Fibroblast of lung (primary cell): ENCODE data around the gene OR5K4. TPM values are rescaled to one million over a fixed set of nuclear protein-coding genes. Genes with fewer than 3 reads are reported as not detected.

Experiments
- DNase-seq, 2 donors: peaks; one replicate each; pipeline versions ENCODE4 v3.0.0 to v3.0.0-alpha.2; 2010; ENCODE audit warnings: low read depth in 2 of 2
- H2AFZ ChIP-seq: 2 replicates; pipeline ENCODE4 v1.5.1; 2012; ENCODE audit warnings: low read length, control low read depth, inconsistent platforms
- H3K27ac ChIP-seq: 2 replicates; pipeline ENCODE4 v1.5.1; 2011; ENCODE audit warnings: low read length, control low read depth; ENCODE audit not compliant: insufficient read depth
- H3K27me3 ChIP-seq: 2 replicates; pipeline ENCODE4 v1.5.1; 2011; ENCODE audit warnings: mild to moderate bottlenecking, low read length; ENCODE audit not compliant: control insufficient read depth, insufficient read depth
- H3K36me3 ChIP-seq: 2 replicates; pipeline ENCODE4 v1.5.1; 2011; ENCODE audit warnings: low read length; ENCODE audit not compliant: control insufficient read depth, insufficient read depth
- H3K4me1 ChIP-seq: 2 replicates; pipeline ENCODE4 v1.5.1; 2011; ENCODE audit warnings: low read length; ENCODE audit not compliant: control insufficient read depth, insufficient read depth; ENCODE audit errors: extremely low read depth
- H3K4me2 ChIP-seq: 2 replicates; pipeline ENCODE4 v1.5.1; 2011; ENCODE audit warnings: low read length, control low read depth; ENCODE audit not compliant: insufficient read depth; ENCODE audit errors: extremely low read depth
- H3K4me3 ChIP-seq, 4 experiments: fragments of 200-600 bp in 1 of 4; sonication (generic) in 1 of 4; replicated peaks in 1 of 4; 2 replicates each; pipeline ENCODE4 v1.5.1; 2011 to 2016; ENCODE audit warnings: low read length in 4 of 4, low read depth in 3 of 4, mild to moderate bottlenecking in 3 of 4, control low read depth in 2 of 4, inconsistent platforms in 1 of 4, mixed read lengths in 1 of 4; ENCODE audit not compliant: insufficient read depth in 1 of 4; ENCODE audit errors: control extremely low read depth in 1 of 4
- H3K79me2 ChIP-seq: 2 replicates; pipeline ENCODE4 v1.5.1; 2012; ENCODE audit warnings: mild to moderate bottlenecking, low read length, inconsistent platforms; ENCODE audit not compliant: control insufficient read depth, insufficient read depth
- H3K9ac ChIP-seq: 2 replicates; pipeline ENCODE4 v1.5.1; 2011; ENCODE audit warnings: mild to moderate bottlenecking, low read length, control low read depth; ENCODE audit not compliant: insufficient read depth
- H3K9me3 ChIP-seq: 2 replicates; pipeline ENCODE4 v1.5.1; 2012; ENCODE audit warnings: low read depth, low read length; ENCODE audit not compliant: control insufficient read depth, insufficient read depth
- H4K20me1 ChIP-seq: 2 replicates; pipeline ENCODE4 v1.5.1; 2011; ENCODE audit warnings: low read length; ENCODE audit not compliant: control insufficient read depth, insufficient read depth; ENCODE audit errors: extremely low read depth
- EZH2 ChIP-seq: IDR thresholded peaks from 2 replicates; pipeline ENCODE4 v1.5.1; 2012; ENCODE audit warnings: low read length, control low read depth, mild to moderate bottlenecking; ENCODE audit errors: missing control alignments
- polyA plus RNA-seq, 2 donors: library from polyadenylated mRNA; depleted of rRNA in 1 of 2; stranded (reverse) in 1 of 2; unstranded in 1 of 2; fragments of >200 nt; gene quantifications; 2 replicates each; pipeline ENCODE4 v1.2.1, GENCODE V29; 2011 to 2012; ENCODE audit warnings: missing spikeins in 1 of 2
- total RNA-seq: library from RNA; depleted of rRNA; stranded (reverse); fragments of >200 nt; gene quantifications from 2 replicates; pipeline ENCODE4 v1.2.1, GENCODE V29; 2014
- TF ChIP-seq, protein P1 (sequence below), 2 donors: IDR thresholded peaks in 1 of 2; conservative IDR thresholded peaks in 1 of 2; 1 replicate in 1 of 2; 2 replicates in 1 of 2; pipeline ENCODE4 v1.5.1; 2011 to 2012; ENCODE audit warnings: low read length in 2 of 2, control low read depth in 1 of 2, inconsistent platforms in 1 of 2, low read depth in 1 of 2, mild to moderate bottlenecking in 1 of 2

Gene OR5K4
- total and polyA plus RNA-seq, 2 donors (not counting 1 experiment from before 2014, with no cell fraction given) = not detected

DNA sequence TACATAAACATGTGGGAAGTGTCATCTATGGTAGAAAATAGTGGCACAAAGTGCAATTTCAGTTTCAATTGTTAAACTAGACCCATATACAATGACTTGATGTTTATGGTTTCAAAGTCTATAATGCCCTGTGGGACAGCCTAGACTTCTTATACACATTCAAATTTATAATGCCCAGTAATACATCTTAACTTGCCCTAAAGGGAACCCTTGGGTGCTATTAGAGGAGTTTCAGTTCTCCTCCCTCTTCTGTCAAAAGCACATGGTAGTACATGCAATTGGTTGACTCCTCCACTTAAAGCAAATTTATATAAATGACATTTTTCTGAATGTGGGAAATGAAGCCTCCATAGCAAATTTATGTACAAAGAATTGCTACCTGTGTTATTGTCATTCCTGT lies 30.2 kb upstream of the OR5K4 start:
- TF ChIP-seq, protein P1, sequence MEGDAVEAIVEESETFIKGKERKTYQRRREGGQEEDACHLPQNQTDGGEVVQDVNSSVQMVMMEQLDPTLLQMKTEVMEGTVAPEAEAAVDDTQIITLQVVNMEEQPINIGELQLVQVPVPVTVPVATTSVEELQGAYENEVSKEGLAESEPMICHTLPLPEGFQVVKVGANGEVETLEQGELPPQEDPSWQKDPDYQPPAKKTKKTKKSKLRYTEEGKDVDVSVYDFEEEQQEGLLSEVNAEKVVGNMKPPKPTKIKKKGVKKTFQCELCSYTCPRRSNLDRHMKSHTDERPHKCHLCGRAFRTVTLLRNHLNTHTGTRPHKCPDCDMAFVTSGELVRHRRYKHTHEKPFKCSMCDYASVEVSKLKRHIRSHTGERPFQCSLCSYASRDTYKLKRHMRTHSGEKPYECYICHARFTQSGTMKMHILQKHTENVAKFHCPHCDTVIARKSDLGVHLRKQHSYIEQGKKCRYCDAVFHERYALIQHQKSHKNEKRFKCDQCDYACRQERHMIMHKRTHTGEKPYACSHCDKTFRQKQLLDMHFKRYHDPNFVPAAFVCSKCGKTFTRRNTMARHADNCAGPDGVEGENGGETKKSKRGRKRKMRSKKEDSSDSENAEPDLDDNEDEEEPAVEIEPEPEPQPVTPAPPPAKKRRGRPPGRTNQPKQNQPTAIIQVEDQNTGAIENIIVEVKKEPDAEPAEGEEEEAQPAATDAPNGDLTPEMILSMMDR (conservative IDR thresholded peaks at IDR 0.05 in 1 of 2, IDR thresholded peaks at IDR 0.05 in 1 of 2; ENCODE audit: low read depth in 1 of 2, low read length in 2 of 2) = no peak
- TF ChIP-seq EZH2 = no peak
- Histone ChIP-seq H3K4me1 (no peaks in the 10 kb centered on the region), H3K9ac (no peak overlapping the region), H3K9me3 (no peaks in the 10 kb centered on the region), H3K4me3 (no peak overlapping the region), H3K79me2 (no peaks in the 10 kb centered on the region), H4K20me1 (no peaks in the 10 kb centered on the region), H3K36me3 (no peaks in the 10 kb centered on the region), H3K27me3 (no peaks in the 10 kb centered on the region), H3K27ac (no peak overlapping the region), H2AFZ (no peak overlapping the region), H3K4me2 (no peak overlapping the region)
- no peak for DNase-seq

DNA sequence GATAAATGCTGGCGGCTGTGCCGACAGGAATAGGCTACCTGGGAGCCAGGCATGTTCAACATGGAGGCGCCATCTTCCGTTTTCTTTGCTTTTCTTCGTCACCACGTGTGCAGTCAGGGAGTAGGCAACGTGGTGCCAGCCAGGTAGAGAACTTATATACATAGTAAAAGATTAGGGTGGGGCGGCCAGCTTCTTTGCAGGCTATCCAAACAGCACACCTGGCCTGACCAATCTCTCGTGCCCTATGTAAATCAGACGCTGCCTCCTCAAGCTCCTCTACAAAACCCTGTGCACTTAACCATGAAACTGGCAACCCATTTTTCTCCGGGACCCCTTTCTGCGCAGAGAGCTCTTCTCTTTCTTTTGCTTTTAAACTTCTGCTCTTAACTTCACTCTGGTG lies 28.6 kb upstream of the OR5K4 start:
- Histone ChIP-seq H3K27me3 (no peaks in the 10 kb centered on the region), H3K4me2 (no peak overlapping the region), H3K4me1 (no peaks in the 10 kb centered on the region)

DNA sequence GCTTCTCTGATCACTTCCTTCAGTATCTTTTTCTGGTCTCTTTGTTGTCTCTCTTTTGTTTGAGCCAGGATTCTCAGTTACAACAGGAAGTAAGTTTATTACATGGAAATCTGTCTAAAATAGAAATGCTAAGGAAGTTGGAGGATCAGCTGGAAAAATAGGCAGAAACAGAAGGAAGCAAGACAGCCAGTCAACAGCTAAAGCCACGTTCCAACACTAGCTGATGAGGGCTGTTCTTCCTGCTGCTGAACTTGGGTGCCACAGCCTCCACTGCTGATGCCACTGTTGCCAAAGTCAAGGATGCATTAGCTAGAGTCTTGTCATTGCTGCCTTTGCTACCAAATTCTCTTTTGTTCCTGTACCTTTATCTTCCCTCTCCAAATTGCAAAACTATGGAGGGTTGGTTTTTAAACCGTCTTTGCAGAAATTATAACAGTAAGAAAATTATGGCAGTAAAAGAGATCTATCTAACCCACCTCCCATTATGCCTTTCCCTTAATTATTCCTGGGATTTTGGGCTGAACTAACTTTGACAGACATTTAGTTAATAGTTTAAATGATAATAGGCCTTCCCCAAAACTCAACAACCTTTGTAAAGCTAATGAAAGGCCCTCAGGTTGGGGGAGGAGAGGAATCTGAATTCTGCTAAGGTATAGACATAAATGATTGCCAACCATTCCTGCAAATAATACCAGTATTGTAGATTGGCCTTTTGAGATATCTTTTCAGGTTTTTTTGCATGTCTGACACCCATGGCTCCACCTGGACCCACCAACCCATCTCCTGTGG lies 27.4 kb upstream of the OR5K4 start:
- Histone ChIP-seq H3K27me3 (no peaks in the 10 kb centered on the region), H2AFZ (no peak overlapping the region), H3K4me3 (no peak overlapping the region), H3K9ac (no peak overlapping the region), H3K9me3 (no peaks in the 10 kb centered on the region), H3K36me3 (no peaks in the 10 kb centered on the region), H3K79me2 (no peaks in the 10 kb centered on the region), H3K27ac (no peak overlapping the region), H3K4me1 (no peaks in the 10 kb centered on the region), H3K4me2 (no peak overlapping the region), H4K20me1 (no peaks in the 10 kb centered on the region)
- DNase-seq = no peak
- TF ChIP-seq EZH2 = no peak
- TF ChIP-seq, protein P1 (conservative IDR thresholded peaks at IDR 0.05 in 1 of 2, IDR thresholded peaks at IDR 0.05 in 1 of 2; ENCODE audit: low read depth in 1 of 2, low read length in 2 of 2) = no peak

More for the DNA sequence above, 28.6 kb upstream of the OR5K4 start:
- H3K79me2 ChIP-seq = no peaks in the 10 kb centered on the region
- no peaks in the 10 kb centered on the region for H3K36me3 ChIP-seq
- H4K20me1 ChIP-seq = no peaks in the 10 kb centered on the region
- no peak overlapping the region for H3K9ac ChIP-seq
- no peak for TF ChIP-seq EZH2
- TF ChIP-seq, protein P1 (conservative IDR thresholded peaks at IDR 0.05 in 1 of 2, IDR thresholded peaks at IDR 0.05 in 1 of 2; ENCODE audit: low read depth in 1 of 2, low read length in 2 of 2) = no peak
- no peaks in the 10 kb centered on the region for H3K9me3 ChIP-seq
- H3K27ac ChIP-seq = no peak overlapping the region
- H3K4me3 ChIP-seq = no peak overlapping the region
- no peak for DNase-seq
- no peak overlapping the region for H2AFZ ChIP-seq
